ENCODE data around the gene FBXO24. TPM values are rescaled to one million over a fixed set of nuclear protein-coding genes. Genes with fewer than 3 reads are reported as not detected.

The FBXO24 gene
- total RNA-seq, 1 donor from 2014 or later, result 1.2 TPM

- H3K9me3 ChIP-seq (ENCODE audit: low read depth), result no peaks in the 10 kb centered on the region
- no peaks in the 10 kb centered on the region for H3K4me1 ChIP-seq
- no peak overlapping the region for H2AFZ ChIP-seq (replicated peaks)
- no peaks in the 10 kb centered on the region for H3K27me3 ChIP-seq
- no peaks in the 10 kb centered on the region for H3K27me3 Mint-ChIP-seq (ENCODE audit: insufficient read depth, low read depth)
- TF ChIP-seq EZH2 (IDR thresholded peaks at IDR 0.05) (no peak), EZH2phosphoT487 (IDR thresholded peaks at IDR 0.05) (no peak)
- TF ChIP-seq, protein P1, sequence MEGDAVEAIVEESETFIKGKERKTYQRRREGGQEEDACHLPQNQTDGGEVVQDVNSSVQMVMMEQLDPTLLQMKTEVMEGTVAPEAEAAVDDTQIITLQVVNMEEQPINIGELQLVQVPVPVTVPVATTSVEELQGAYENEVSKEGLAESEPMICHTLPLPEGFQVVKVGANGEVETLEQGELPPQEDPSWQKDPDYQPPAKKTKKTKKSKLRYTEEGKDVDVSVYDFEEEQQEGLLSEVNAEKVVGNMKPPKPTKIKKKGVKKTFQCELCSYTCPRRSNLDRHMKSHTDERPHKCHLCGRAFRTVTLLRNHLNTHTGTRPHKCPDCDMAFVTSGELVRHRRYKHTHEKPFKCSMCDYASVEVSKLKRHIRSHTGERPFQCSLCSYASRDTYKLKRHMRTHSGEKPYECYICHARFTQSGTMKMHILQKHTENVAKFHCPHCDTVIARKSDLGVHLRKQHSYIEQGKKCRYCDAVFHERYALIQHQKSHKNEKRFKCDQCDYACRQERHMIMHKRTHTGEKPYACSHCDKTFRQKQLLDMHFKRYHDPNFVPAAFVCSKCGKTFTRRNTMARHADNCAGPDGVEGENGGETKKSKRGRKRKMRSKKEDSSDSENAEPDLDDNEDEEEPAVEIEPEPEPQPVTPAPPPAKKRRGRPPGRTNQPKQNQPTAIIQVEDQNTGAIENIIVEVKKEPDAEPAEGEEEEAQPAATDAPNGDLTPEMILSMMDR (IDR thresholded peaks at IDR 0.05), result no peak
- H3K9me3 Mint-ChIP-seq, result no peaks in the 10 kb centered on the region
- H3K4me3 ChIP-seq, result no peak overlapping the region
- no peak overlapping the region for H3K27ac ChIP-seq
- no peak overlapping the region for H3K4me3 Mint-ChIP-seq
- H4K20me1 ChIP-seq (ENCODE audit: low read depth), result no peaks in the 10 kb centered on the region
- peaks cover 15% of the 10 kb centered on the region for H3K36me3 Mint-ChIP-seq
- no peak overlapping the region for H3K27ac Mint-ChIP-seq
- H3K9ac ChIP-seq, result no peak overlapping the region
- H3K79me2 ChIP-seq (ENCODE audit: low read depth), result no peaks in the 10 kb centered on the region
- no peaks in the 10 kb centered on the region for H3K36me3 ChIP-seq
- H3K4me1 Mint-ChIP-seq, result peaks cover 8% of the 10 kb centered on the region
- H3K4me2 ChIP-seq, result no peak overlapping the region
- DNase-seq (ENCODE audit: low spot score), result no peak
- no peaks in the 10 kb centered on the region for H3F3A ChIP-seq (ENCODE audit: low read depth)
Observed at GRCh38 chr7:100553032-100553431, 33.1 kb upstream of the FBXO24 start.

- Histone ChIP-seq H3K36me3 (no peaks in the 10 kb centered on the region), H3K4me3 (no peak overlapping the region), H3K4me2 (no peak overlapping the region), H2AFZ (replicated peaks) (no peak overlapping the region), H3K9me3 (ENCODE audit: low read depth) (no peaks in the 10 kb centered on the region), H3K79me2 (ENCODE audit: low read depth) (no peaks in the 10 kb centered on the region), H3K4me1 (no peaks in the 10 kb centered on the region), H4K20me1 (ENCODE audit: low read depth) (no peaks in the 10 kb centered on the region), H3F3A (ENCODE audit: low read depth) (peaks cover 3% of the 10 kb centered on the region), H3K27ac (no peak overlapping the region), H3K9ac (no peak overlapping the region), H3K27me3 (no peaks in the 10 kb centered on the region)
- DNase-seq (ENCODE audit: low spot score), result no peak
- Mint-ChIP-seq H3K27ac (no peak overlapping the region), H3K4me1 (peaks cover 2% of the 10 kb centered on the region), H3K9me3 (no peaks in the 10 kb centered on the region), H3K4me3 (no peak overlapping the region), H3K36me3 (peaks cover 10% of the 10 kb centered on the region), H3K27me3 (ENCODE audit: insufficient read depth, low read depth) (no peaks in the 10 kb centered on the region)
- TF ChIP-seq EZH2phosphoT487 (IDR thresholded peaks at IDR 0.05) (no peak), EZH2 (IDR thresholded peaks at IDR 0.05) (no peak)
Observed at GRCh38 chr7:100555701-100556100, 30.4 kb upstream of the FBXO24 start.

DNA sequence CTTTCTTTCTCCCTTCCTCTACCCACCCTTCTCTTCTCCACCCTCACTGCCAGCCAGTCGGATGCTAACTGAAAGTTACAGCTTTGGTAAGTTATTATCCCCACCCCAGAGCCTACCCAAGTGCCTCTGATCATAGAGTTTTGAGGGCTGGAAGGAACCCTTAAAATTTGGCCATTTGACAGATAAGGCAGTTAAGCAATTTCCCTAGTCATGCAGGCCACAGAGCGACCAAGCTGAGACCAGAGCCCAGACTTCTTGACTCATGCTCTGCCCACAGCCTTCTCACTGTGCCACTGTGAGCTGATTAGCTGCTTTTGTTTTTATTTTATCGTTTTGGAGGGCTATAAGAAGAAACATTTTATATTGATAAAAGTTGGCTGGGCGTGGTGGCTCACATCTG, 29.6 kb upstream of the FBXO24 start:
- Mint-ChIP-seq H3K4me3 (no peak overlapping the region), H3K27me3 (ENCODE audit: insufficient read depth, low read depth) (peaks cover 1% of the 10 kb centered on the region), H3K27ac (no peak overlapping the region), H3K9me3 (no peaks in the 10 kb centered on the region), H3K36me3 (peaks cover 10% of the 10 kb centered on the region), H3K4me1 (peaks cover 2% of the 10 kb centered on the region)
- no peaks in the 10 kb centered on the region for H3K9me3 ChIP-seq (ENCODE audit: low read depth)
- no peak overlapping the region for H3K27ac ChIP-seq
- DNase-seq (ENCODE audit: low spot score), result no peak
- no peaks in the 10 kb centered on the region for H3K36me3 ChIP-seq
- no peak for TF ChIP-seq EZH2phosphoT487 (IDR thresholded peaks at IDR 0.05)
- TF ChIP-seq EZH2 (IDR thresholded peaks at IDR 0.05), result no peak
- TF ChIP-seq, protein P1 (IDR thresholded peaks at IDR 0.05), result no peak
- no peaks in the 10 kb centered on the region for H3K79me2 ChIP-seq (ENCODE audit: low read depth)
- no peak overlapping the region for H2AFZ ChIP-seq (replicated peaks)
- no peak overlapping the region for H3K4me2 ChIP-seq
- H3K27me3 ChIP-seq, result no peaks in the 10 kb centered on the region
- no peak overlapping the region for H3K9ac ChIP-seq
- H3F3A ChIP-seq (ENCODE audit: low read depth), result peaks cover 3% of the 10 kb centered on the region
- H3K4me1 ChIP-seq, result no peaks in the 10 kb centered on the region
- H3K4me3 ChIP-seq, result no peak overlapping the region
- no peaks in the 10 kb centered on the region for H4K20me1 ChIP-seq (ENCODE audit: low read depth)

GRCh38 chr7:100559127-100559526, 27.0 kb upstream of the FBXO24 start:
- H3K4me1 Mint-ChIP-seq, result peaks cover 2% of the 10 kb centered on the region
- Histone ChIP-seq H2AFZ (replicated peaks) (no peak overlapping the region), H3K4me2 (no peak overlapping the region), H3K27me3 (no peaks in the 10 kb centered on the region), H3K4me1 (no peaks in the 10 kb centered on the region), H4K20me1 (ENCODE audit: low read depth) (no peaks in the 10 kb centered on the region), H3K9me3 (ENCODE audit: low read depth) (no peaks in the 10 kb centered on the region), H3F3A (ENCODE audit: low read depth) (peaks cover 3% of the 10 kb centered on the region), H3K4me3 (no peak overlapping the region), H3K36me3 (no peaks in the 10 kb centered on the region), H3K27ac (no peak overlapping the region), H3K9ac (no peak overlapping the region), H3K79me2 (ENCODE audit: low read depth) (no peaks in the 10 kb centered on the region)
- H3K27ac Mint-ChIP-seq, result peak overlapping the region; percentile 18
- peaks cover 2% of the 10 kb centered on the region for H3K27me3 Mint-ChIP-seq (ENCODE audit: insufficient read depth, low read depth)
- peaks cover 4% of the 10 kb centered on the region for H3K36me3 Mint-ChIP-seq
- TF ChIP-seq, protein P1 (IDR thresholded peaks at IDR 0.05), result no peak
- no peak for TF ChIP-seq EZH2 (IDR thresholded peaks at IDR 0.05)
- TF ChIP-seq EZH2phosphoT487 (IDR thresholded peaks at IDR 0.05), result no peak
- H3K4me3 Mint-ChIP-seq, result peak overlapping the region; percentile 27
- no peak for DNase-seq (ENCODE audit: low spot score)
- H3K9me3 Mint-ChIP-seq, result no peaks in the 10 kb centered on the region
